Activated T-helper 2 cell treated with anti-CD3 and anti-CD28 coated beads, Interferon-gamma antibody, Interleukin-2, Interleukin-4, amounts not matched to agents 10 μg/mL and 5 μg/mL and 100 μg/mL, durations not matched to agents 14 hours and 24 hours and 36 hours (primary cell): ENCODE measurements around the gene ALDH1A2. TPM values are rescaled to one million over a fixed set of nuclear protein-coding genes. Genes with fewer than 3 reads are reported as not detected.
"Not testable (repeated sequence)": the region's sequence is repeated elsewhere in the genome, so short reads cannot be mapped to it uniquely, and the experiment has no call there.

Source experiments
- DNase-seq: peaks from one replicate; pipeline ENCODE4 v3.0.0; 2021; ENCODE audit warnings: low spot score
- H3K27ac Mint-ChIP-seq: one replicate; pipeline ENCODE4 v1.8.0; 2021; ENCODE audit warnings: mixed read lengths
- H3K27me3 Mint-ChIP-seq: one replicate; pipeline ENCODE4 v1.8.0; 2021; ENCODE audit warnings: low read depth, mixed read lengths
- H3K36me3 Mint-ChIP-seq: one replicate; pipeline ENCODE4 v1.8.0; 2021; ENCODE audit warnings: low read depth, mixed read lengths
- H3K4me1 Mint-ChIP-seq: one replicate; pipeline ENCODE4 v1.8.0; 2021; ENCODE audit warnings: low read depth, mixed read lengths
- H3K4me3 Mint-ChIP-seq: one replicate; pipeline ENCODE4 v1.8.0; 2021; ENCODE audit warnings: low read depth, mild to moderate bottlenecking, moderate library complexity, mixed read lengths
- H3K9me3 Mint-ChIP-seq: one replicate; pipeline ENCODE4 v1.8.0; 2021; ENCODE audit warnings: mixed read lengths
- intact Hi-C: fragments of 100-400 bp; cut with micrococcal nuclease; formaldehyde crosslinking; loops from one replicate; pipeline ENCODE4 v1.15.1; 2023
- total RNA-seq: library from RNA; stranded (reverse); gene quantifications from 2 replicates; pipeline ENCODE4 v1.2.3, GENCODE V29; 2022

Gene ALDH1A2
- total RNA-seq, 1 donor from 2014 or later, result 1.1 TPM

DNA sequence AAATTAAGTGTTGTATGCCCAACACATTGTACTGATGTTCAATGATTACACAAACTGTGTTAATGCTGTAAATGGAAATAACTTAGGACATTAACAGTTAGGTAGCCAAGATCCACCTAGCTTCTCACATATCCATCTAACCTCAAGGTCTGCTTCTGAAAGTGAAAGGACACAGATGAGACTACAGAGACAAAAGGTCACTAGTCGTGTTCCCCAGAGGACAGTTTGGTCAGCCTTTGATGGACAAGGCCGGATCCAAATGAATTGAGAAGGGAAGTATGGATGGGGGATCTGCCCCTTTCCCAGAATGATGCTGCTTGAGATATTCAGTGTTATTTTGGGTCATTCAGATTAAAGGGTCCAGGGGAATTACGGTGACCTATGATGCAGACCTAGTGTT is 17.2 kb downstream of the ALDH1A2 start:
- no peaks in the 10 kb centered on the region for H3K9me3 Mint-ChIP-seq
- no peaks in the 10 kb centered on the region for H3K36me3 Mint-ChIP-seq
- no peak for DNase-seq
- peaks cover 43% of the 10 kb centered on the region for H3K27me3 Mint-ChIP-seq
- no peaks in the 10 kb centered on the region for H3K4me1 Mint-ChIP-seq
- intact Hi-C loops, result no loop called here
- H3K27ac Mint-ChIP-seq, result no peak overlapping the region
- H3K4me3 Mint-ChIP-seq, result no peak overlapping the region

DNA sequence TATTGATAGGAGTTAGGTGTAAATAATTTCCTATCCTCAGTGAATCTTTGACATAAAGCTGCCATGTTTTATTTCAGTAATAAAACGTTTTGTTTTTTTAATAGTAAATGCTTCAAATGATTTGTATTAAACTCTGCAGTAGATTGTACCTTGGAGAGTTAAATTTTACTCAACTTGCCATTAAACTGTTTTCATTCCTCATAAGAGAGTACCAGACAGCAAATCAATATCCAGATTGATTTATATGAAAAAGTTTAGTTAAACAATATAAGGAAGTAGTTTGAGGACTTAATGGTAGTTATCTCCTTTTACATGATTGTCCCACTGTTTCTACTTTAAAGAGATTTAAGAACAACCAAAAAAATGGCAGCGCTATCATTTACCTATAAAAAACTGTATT is 18.4 kb downstream of the ALDH1A2 start:
- Mint-ChIP-seq H3K27ac (no peak overlapping the region), H3K4me3 (no peak overlapping the region), H3K4me1 (no peaks in the 10 kb centered on the region), H3K36me3 (no peaks in the 10 kb centered on the region), H3K9me3 (no peaks in the 10 kb centered on the region), H3K27me3 (peaks cover 43% of the 10 kb centered on the region)
- intact Hi-C loops, result no loop called here
- DNase-seq, result no peak

DNA sequence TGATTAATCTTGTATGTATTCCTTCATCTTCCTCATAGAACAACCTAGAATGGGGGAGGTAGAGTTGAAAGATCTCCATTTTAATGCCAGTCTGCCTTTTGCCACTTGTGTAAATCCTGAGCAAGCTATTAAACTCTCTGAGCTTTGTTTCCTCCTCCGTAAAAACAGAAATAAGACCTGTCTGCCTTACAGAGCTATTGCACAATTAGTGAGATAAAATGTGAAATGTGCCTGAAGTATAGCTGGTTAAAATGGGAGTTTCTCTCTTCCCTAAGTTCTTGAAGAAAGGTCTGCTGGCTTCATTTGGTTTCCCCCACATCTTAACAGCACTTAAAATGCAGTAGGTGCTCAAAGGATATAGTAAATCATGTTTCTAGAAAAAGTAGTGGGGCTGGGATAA is 19.0 kb downstream of the ALDH1A2 start:
- no peaks in the 10 kb centered on the region for H3K4me1 Mint-ChIP-seq
- H3K4me3 Mint-ChIP-seq, result no peak overlapping the region
- H3K36me3 Mint-ChIP-seq, result no peaks in the 10 kb centered on the region
- H3K27me3 Mint-ChIP-seq, result peaks cover 45% of the 10 kb centered on the region
- intact Hi-C loops, result no loop called here
- no peaks in the 10 kb centered on the region for H3K9me3 Mint-ChIP-seq
- no peak overlapping the region for H3K27ac Mint-ChIP-seq
- DNase-seq, result no peak

- H3K27ac Mint-ChIP-seq, H3K4me1 Mint-ChIP-seq, DNase-seq, H3K36me3 Mint-ChIP-seq, H3K4me3 Mint-ChIP-seq, H3K9me3 Mint-ChIP-seq, intact Hi-C loops: not testable (repeated sequence)
- H3K27me3 Mint-ChIP-seq, result peaks cover 45% of the 10 kb centered on the region
These were observed 20.1 kb downstream of the ALDH1A2 start for GRCh38 chr15:58045376-58045775.

- peaks cover 44% of the 10 kb centered on the region for H3K27me3 Mint-ChIP-seq
- H3K27ac Mint-ChIP-seq, result no peak overlapping the region
- no peak for DNase-seq
- no peaks in the 10 kb centered on the region for H3K36me3 Mint-ChIP-seq
- H3K4me3 Mint-ChIP-seq, result no peak overlapping the region
- H3K9me3 Mint-ChIP-seq, result no peaks in the 10 kb centered on the region
- H3K4me1 Mint-ChIP-seq, result no peaks in the 10 kb centered on the region
- intact Hi-C loops, result no loop called here
These were observed 21.0 kb downstream of the ALDH1A2 start for GRCh38 chr15:58044551-58044950.

- no peak overlapping the region for H3K4me3 Mint-ChIP-seq
- H3K4me1 Mint-ChIP-seq, result no peaks in the 10 kb centered on the region
- intact Hi-C loops, result loop anchor here (1.0 kb wide), 1 partner anchor 139 kb away; no protein-coding TSS in a partner anchor
- peaks cover 37% of the 10 kb centered on the region for H3K27me3 Mint-ChIP-seq
- H3K9me3 Mint-ChIP-seq, result no peaks in the 10 kb centered on the region
- no peak overlapping the region for H3K27ac Mint-ChIP-seq
- H3K36me3 Mint-ChIP-seq, result no peaks in the 10 kb centered on the region
- DNase-seq, result no peak
These were observed 22.2 kb downstream of the ALDH1A2 start for GRCh38 chr15:58043192-58043903.

GRCh38 chr15:58042006-58042405 is 23.5 kb downstream of the ALDH1A2 start:
- Mint-ChIP-seq H3K9me3 (no peaks in the 10 kb centered on the region), H3K4me1 (no peaks in the 10 kb centered on the region), H3K4me3 (no peak overlapping the region), H3K27ac (no peak overlapping the region), H3K36me3 (no peaks in the 10 kb centered on the region), H3K27me3 (peaks cover 38% of the 10 kb centered on the region)
- intact Hi-C loops, result no loop called here
- no peak for DNase-seq

DNA sequence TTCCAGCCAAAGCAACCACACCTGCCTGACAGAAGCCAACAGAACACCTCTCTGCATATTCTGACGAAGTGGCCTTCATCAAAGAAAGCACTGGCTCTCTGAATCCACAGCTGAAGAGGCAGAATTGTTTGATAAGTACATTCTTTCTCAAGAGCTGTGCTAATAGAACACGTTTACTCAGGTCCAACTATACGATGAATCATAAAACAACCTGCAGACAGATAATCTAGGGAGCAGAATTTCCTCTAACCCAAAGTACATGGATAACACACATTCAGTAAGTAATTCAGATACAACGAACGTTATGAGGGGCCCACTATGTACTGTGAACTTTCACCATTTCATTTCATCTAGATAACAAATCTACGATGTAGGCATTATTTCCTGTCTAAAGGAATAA is 25.4 kb downstream of the ALDH1A2 start:
- Mint-ChIP-seq H3K4me3 (no peak overlapping the region), H3K36me3 (no peaks in the 10 kb centered on the region), H3K27ac (no peak overlapping the region), H3K27me3 (peaks cover 41% of the 10 kb centered on the region), H3K4me1 (no peaks in the 10 kb centered on the region), H3K9me3 (no peaks in the 10 kb centered on the region)
- intact Hi-C loops, result no loop called here
- DNase-seq, result no peak

DNA sequence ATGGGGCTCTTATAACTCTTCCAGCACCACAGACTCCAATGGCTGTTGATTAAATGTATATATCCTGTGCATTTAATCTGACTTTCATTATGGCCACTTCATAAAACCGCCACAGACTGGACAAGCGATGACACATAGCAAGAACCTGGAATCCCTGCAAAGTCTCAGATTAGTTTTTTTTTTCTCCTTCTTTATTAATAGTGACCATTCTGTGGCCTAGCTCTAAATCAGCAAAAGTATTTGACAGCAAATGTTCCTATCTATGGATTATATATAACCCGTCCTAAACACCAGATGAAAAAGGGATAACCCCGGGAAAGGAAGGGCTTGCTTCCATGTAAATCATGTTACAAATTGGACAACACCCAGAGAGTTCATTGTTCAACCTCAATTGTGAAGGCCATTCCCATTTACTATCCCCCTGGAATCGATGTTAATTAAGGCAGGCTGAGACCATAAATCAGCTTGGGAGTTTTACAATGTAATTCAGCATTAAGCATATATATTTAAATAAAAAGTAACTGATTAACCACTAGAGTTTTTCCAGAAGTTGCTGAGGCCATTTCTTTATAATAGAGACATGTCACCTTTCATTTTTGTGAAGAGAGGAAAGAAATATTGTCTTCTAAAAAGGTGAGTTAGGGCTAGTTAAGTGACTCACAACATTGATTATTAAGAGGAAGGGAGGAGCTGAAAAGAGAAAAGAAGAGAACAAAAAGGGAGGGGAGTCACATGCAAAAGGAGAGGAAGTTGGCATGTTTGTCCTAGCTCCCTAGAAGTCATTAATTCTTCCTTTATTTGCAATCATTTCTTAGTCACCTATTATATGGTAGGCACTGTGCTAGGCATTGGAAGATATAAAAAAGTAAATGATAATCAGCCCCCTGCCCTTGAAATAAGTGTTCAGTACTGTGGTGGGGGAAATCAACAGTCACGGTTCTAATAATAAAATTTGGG is 26.2 kb downstream of the ALDH1A2 start:
- H3K4me1 Mint-ChIP-seq, result no peaks in the 10 kb centered on the region
- H3K4me3 Mint-ChIP-seq, result no peak overlapping the region
- H3K9me3 Mint-ChIP-seq, result no peaks in the 10 kb centered on the region
- intact Hi-C loops, result no loop called here
- no peaks in the 10 kb centered on the region for H3K36me3 Mint-ChIP-seq
- no peak overlapping the region for H3K27ac Mint-ChIP-seq
- DNase-seq, result no peak
- peaks cover 45% of the 10 kb centered on the region for H3K27me3 Mint-ChIP-seq

GRCh38 chr15:58038426-58039078 is 27.0 kb downstream of the ALDH1A2 start:
- no peaks in the 10 kb centered on the region for H3K9me3 Mint-ChIP-seq
- H3K27me3 Mint-ChIP-seq, result peaks cover 42% of the 10 kb centered on the region
- DNase-seq, result no peak
- H3K4me1 Mint-ChIP-seq, result no peaks in the 10 kb centered on the region
- no peak overlapping the region for H3K4me3 Mint-ChIP-seq
- intact Hi-C loops, result no loop called here
- no peak overlapping the region for H3K27ac Mint-ChIP-seq
- H3K36me3 Mint-ChIP-seq, result no peaks in the 10 kb centered on the region

GRCh38 chr15:58037723-58038301 is 27.7 kb downstream of the ALDH1A2 start:
- intact Hi-C loops, result no loop called here
- Mint-ChIP-seq H3K4me3 (no peak overlapping the region), H3K9me3 (no peaks in the 10 kb centered on the region), H3K27me3 (peaks cover 42% of the 10 kb centered on the region), H3K27ac (no peak overlapping the region), H3K36me3 (no peaks in the 10 kb centered on the region), H3K4me1 (no peaks in the 10 kb centered on the region)
- DNase-seq, result no peak

DNA sequence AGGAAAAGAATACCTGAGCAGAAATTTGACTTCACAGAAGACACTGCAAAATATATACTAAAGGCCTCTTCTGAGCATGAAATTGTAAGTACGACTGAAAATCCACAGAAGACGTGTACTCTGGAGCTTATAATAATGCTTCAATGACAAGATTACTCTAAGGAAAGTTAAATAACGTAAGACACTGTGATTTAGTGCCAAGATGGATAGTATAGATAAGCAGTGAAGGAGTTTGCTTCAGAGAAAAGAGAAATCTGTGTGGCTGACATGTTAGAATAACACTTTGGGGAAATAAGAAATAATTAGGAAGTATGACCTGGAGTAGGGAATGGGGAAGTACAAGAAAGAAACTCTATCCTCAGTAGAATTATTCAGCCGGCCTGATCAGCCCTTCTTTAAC is 28.9 kb downstream of the ALDH1A2 start:
- Mint-ChIP-seq H3K36me3 (no peaks in the 10 kb centered on the region), H3K4me3 (no peak overlapping the region), H3K9me3 (no peaks in the 10 kb centered on the region), H3K4me1 (no peaks in the 10 kb centered on the region), H3K27ac (no peak overlapping the region), H3K27me3 (peaks cover 36% of the 10 kb centered on the region)
- DNase-seq, result no peak
- intact Hi-C loops, result no loop called here
